Mononuclear cell (primary cell): ENCODE data around the gene KEL. TPM values are rescaled to one million over a fixed set of nuclear protein-coding genes. Genes with fewer than 3 reads are reported as not detected.

Experiments
- H3K27me3 ChIP-seq: 2 replicates; pipeline ENCODE4 v1.6.0; 2011; ENCODE audit warnings: low read length, control low read depth; ENCODE audit not compliant: insufficient read depth
- H3K4me1 ChIP-seq: 2 replicates; pipeline ENCODE4 v1.5.1; 2011; ENCODE audit warnings: mild to moderate bottlenecking, low read length, control low read depth; ENCODE audit not compliant: insufficient read depth
- H3K4me3 ChIP-seq: 2 replicates; pipeline ENCODE4 v1.5.1; 2011; ENCODE audit warnings: mild to moderate bottlenecking, low read length, moderate library complexity
- H3K9me3 ChIP-seq: 2 replicates; pipeline ENCODE4 v1.5.1; 2011; ENCODE audit warnings: low read depth, mild to moderate bottlenecking, control low read depth, low read length
- total RNA-seq: library from RNA; depleted of rRNA; stranded (reverse); fragments of >200 nt; gene quantifications from one replicate; pipeline ENCODE4 v1.2.3, GENCODE V29; 2012

Gene KEL
- total RNA-seq, 1 donor = 0.10 TPM

DNA sequence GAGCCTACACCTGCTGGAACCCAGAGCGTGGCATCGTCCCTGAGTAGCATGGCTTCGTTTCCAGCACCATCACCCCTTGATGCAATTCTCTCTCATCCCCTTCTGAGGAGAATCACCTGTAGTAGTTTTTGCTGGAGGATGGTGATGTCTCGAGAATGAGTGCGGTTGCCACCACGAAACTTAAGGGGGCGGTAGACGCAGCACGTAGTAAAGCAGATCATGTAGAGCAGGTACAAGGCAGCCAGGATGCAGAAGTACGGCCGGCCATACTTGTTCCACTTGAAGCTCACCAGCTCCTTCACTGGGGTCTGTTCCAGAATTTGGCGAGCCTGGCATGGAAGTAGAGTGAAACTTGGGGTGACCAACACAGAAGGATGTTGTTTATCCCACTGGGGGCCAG lies 36.8 kb downstream of the KEL start:
- Histone ChIP-seq H3K27me3 (peaks cover 3% of the 10 kb centered on the region), H3K9me3 (no peaks in the 10 kb centered on the region), H3K4me1 (peaks cover 28% of the 10 kb centered on the region), H3K4me3 (no peak overlapping the region)

DNA sequence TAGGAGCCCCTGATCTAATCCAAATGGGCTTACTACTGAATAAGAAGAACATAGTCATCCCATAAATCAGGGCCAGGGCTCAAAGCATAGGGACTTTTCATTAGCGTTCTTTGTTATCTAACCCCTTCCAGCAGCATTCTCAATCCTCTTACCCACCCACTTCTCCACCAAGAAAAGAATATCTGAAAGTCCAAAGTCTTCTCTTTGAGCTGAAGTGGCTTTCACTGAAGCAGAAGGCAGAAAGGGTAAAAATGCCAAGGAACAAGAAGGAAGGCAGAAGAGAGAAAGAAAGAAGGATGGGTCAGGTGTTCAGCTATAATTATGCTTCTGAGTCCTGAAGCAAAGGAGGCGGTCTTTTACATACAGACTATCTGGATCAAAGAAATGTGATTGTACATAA lies 38.8 kb downstream of the KEL start:
- Histone ChIP-seq H3K4me3 (no peak overlapping the region), H3K4me1 (peaks cover 25% of the 10 kb centered on the region), H3K9me3 (no peaks in the 10 kb centered on the region), H3K27me3 (peaks cover 3% of the 10 kb centered on the region)

DNA sequence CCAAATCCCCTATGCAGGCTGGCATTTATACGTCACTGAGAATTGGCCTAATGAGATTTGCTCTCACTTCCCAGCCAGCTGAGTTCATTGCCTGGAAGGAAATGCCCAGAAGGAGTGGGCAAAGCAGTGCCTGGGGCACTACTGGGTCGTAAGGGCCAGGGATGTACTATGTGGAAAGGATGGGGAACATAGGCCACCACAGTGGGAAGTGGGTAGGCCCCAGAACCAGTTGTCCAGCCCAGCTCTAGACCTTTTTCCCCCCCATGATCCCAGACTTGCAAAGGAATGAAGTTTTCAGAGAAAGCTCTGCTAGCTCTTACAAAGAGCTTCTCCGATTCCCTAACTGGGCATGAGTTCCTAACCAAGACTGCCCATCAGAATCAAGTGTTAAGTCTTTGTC lies 42.5 kb downstream of the KEL start:
- H3K4me1 ChIP-seq = no peaks in the 10 kb centered on the region
- H3K9me3 ChIP-seq = no peaks in the 10 kb centered on the region
- peaks cover 3% of the 10 kb centered on the region for H3K27me3 ChIP-seq
- no peak overlapping the region for H3K4me3 ChIP-seq

DNA sequence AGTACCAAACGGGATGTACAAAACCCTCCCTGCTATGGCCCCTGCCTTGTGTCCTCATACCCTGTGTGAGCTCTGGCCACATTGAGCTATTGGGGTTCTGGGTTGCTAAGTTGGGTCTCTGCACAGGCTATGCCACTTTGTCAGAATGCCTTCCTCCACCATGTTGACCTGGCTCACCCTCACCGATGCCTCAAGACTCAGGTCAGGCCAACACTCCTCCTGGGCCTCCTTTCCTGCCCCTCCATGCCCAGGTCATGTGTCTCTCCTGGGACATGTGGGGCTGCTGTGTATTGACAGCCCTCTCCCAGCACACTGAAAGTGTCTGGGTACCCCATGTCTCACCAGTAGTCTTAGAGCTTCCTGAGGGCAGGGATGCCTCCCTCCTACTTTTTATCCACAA lies 43.3 kb downstream of the KEL start:
- H3K4me3 ChIP-seq = no peak overlapping the region
- H3K27me3 ChIP-seq = peaks cover 3% of the 10 kb centered on the region
- H3K4me1 ChIP-seq = no peaks in the 10 kb centered on the region
- no peaks in the 10 kb centered on the region for H3K9me3 ChIP-seq

DNA sequence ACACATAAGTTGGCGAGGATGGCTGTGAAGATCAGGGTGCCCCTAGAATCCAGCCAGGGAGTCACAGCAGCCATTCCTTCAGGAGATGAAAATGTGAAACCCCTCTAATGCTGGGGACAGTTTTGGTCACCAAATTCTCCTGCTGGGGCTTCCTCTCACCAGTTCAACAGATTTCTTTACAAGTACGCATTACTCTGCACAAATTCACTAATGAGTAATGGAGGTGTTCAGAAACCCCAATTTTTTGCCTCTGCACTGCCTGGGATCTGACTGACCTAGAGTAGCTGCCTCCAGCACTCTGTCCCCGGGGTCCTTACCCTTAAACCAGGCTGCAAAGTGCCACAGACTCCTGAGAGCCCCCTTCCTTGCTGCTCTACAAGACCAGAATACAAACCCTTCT lies 44.7 kb downstream of the KEL start:
- Histone ChIP-seq H3K27me3 (no peaks in the 10 kb centered on the region), H3K4me1 (no peaks in the 10 kb centered on the region), H3K4me3 (no peak overlapping the region), H3K9me3 (no peaks in the 10 kb centered on the region)

DNA sequence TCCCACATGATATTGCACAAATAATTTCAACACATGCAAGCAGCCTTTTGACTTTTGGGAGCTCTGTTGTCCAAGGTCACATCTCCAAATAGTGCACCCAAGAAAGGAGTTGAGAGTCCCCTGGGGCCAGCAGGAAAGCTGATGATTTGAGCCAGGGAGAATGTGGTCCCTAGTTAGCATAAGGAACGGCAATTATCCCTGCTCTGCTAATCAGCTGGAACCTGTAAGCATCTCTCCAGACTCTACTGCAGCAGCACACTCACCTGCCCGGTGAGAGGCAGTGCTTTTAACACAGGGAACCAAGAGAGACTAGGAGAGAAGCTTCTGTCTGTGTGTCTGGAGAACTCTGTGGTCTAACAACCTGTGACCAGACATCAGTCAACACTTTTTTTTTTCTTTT lies 45.7 kb downstream of the KEL start:
- H3K4me3 ChIP-seq = no peak overlapping the region
- H3K4me1 ChIP-seq = no peaks in the 10 kb centered on the region
- no peaks in the 10 kb centered on the region for H3K9me3 ChIP-seq
- no peaks in the 10 kb centered on the region for H3K27me3 ChIP-seq

DNA sequence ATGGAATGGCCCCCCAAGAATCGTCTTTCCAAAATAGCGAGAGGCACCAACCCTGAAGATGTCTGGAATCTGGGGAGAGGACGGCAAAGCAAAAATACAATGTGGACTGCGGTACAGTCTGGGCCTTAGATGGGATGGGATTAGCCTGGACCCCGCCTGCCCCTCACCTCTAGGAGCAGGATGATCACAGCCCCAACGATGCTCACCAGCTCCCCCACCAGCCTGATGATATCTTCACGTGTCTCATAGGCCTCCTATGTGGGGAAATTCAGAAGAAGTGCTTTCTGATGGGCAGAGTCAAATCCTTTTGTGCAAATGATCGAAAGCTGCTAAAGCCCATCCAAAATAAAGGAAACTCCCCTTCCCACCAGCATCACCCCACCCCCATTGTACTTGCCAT lies 46.8 kb downstream of the KEL start:
- Histone ChIP-seq H3K27me3 (no peaks in the 10 kb centered on the region), H3K9me3 (no peaks in the 10 kb centered on the region), H3K4me3 (no peak overlapping the region), H3K4me1 (peaks cover 8% of the 10 kb centered on the region)

DNA sequence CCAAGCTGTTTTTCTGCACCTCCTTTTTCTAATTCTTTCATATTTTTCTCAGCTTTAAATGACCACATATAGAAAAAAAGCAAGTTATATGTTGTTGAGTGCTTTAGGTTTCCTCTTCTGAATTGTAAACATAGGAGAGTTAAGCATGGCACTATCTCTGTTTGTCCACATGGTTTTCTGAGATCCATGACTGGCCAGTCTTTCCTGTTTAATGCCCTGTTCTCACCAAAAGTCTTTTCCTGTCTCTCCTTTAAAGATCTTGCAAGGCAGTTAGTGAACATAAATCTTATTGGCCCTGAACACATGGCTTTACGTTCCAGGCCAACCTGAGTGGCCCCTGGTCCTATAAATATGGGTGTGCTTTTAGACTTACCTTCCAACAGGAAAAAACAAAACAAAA lies 48.0 kb downstream of the KEL start:
- Histone ChIP-seq H3K4me1 (peaks cover 15% of the 10 kb centered on the region), H3K9me3 (no peaks in the 10 kb centered on the region), H3K4me3 (no peak overlapping the region), H3K27me3 (no peaks in the 10 kb centered on the region)

DNA sequence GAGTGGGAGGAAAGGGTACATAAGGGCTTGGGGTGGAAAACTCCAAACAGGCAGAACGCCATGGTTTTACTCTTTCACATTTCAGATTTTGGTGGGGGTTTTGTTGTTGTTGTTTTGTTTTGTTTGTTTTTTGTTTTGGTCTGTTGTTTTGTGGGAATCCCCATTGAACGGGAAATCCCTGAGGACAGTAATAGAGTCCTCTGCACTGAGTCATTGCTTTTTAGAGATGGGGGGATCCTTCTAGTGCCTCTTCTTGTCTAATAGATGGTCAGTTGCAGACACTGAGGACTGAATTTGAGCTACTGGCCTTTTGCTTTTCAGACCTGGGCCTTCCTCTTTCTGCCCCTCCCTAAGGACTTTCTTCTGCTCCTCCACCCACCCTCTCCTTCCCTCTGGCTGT lies 48.6 kb downstream of the KEL start:
- Histone ChIP-seq H3K9me3 (no peaks in the 10 kb centered on the region), H3K4me1 (peaks cover 15% of the 10 kb centered on the region), H3K4me3 (no peak overlapping the region), H3K27me3 (no peaks in the 10 kb centered on the region)

DNA sequence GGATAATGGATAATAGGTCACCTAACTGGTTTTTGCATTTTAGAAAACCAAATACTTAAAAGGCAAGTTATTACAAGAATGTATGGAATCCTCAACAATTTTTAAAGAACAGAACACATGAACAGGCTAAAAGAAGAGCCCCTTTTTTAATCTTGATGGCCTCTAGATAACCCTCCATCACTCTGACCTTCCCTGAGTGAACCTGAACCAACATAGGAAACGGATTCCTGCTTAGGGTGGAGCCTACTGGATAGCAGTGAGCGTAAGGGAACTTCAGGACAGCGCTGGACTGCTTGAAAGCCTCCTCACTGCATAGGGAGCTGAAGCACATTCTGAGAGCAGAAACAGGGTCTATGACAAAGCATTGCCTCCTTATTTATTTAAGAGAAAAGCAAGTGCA lies 49.1 kb downstream of the KEL start:
- peaks cover 15% of the 10 kb centered on the region for H3K4me1 ChIP-seq
- H3K27me3 ChIP-seq = no peaks in the 10 kb centered on the region

DNA sequence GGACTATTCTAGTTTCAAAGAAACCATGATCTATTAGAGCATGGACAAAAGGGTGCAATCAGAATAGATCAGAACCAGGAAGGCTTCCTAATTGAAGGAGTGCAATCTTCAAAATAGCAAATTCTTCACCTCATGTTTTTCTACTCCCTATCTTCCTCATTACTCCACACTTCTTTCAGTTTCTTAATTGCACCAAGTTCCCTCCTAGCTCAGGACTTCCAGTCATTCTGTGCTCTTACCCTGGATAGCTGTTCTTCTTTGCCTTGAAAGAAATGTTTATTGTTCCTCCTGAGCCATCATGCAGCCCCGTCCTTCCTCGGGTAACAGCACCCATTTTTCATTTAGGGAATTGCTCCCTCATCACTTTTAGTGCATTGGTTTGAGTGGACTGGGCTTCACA lies 51.7 kb downstream of the KEL start:
- Histone ChIP-seq H3K4me1 (peaks cover 15% of the 10 kb centered on the region), H3K4me3 (no peak overlapping the region), H3K9me3 (no peaks in the 10 kb centered on the region), H3K27me3 (no peaks in the 10 kb centered on the region)

More for the DNA sequence above, 49.1 kb downstream of the KEL start:
- H3K9me3 ChIP-seq = no peaks in the 10 kb centered on the region
- H3K4me3 ChIP-seq = no peak overlapping the region

DNA sequence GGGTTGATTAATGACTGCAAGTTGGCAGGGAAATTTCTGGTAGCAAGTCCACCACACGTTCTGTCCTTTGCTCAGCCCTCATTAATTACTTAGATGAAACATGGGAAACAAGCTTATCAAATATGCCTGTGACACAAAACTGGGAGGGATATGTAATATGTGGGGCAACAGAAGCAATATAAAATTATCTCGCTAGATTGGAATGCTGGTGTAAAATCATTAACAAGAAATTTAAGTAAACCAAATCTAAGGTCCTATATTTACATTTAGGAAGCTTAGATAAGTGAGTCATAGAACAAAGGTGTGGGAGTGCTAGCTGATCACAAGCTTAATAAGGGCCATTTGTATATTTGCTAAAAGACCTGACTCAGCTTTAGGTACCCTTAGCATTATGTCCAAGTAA lies 52.1 kb downstream of the KEL start:
- Histone ChIP-seq H3K4me3 (no peak overlapping the region), H3K9me3 (no peaks in the 10 kb centered on the region), H3K27me3 (no peaks in the 10 kb centered on the region), H3K4me1 (peaks cover 15% of the 10 kb centered on the region)

DNA sequence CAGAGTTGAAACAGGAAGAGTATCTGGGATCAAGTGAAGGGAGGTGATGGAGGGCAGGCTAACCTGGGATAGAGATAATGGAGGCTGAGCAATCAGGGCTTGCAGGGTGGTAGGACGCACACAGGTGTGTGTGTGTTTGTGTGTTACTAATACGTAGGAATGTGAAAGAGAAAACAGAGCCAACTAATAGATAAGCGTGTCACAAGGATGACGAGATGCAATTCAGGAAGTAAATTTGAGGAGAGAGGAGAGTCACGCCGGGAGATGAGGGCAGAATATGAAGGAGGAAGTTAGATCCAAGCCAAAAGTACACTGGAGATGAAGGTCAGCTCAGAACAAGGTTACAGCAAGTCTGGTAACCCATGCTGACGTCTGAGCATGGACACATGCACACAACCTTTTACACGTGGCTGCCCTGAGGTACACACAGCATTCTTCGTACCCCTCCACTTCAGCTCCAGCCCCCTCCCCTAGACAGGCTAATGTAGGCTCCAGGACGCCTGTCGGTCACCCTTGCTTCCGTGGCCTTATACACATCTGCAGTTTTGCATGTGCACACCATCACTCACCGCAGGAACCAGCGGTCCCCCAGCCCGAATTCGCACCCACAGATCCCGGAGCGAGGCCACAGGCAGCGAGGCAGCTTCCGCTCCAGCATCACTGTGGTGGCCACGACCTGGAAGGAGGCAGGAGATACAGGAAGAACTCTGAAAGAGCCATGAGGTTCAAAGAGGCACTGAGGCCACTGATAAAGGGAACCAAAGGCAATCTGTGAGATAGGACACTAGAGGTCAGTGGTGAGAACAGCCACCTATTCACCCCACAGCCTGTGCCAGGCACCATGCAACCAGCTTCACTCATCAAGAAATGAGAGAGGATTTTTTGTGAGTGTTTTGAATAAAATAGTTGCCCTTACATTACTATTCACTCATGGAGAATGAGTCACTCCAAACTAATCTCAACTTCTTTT lies 53.0 kb downstream of the KEL start:
- peaks cover 7% of the 10 kb centered on the region for H3K9me3 ChIP-seq
- no peak overlapping the region for H3K4me3 ChIP-seq
- H3K27me3 ChIP-seq = no peaks in the 10 kb centered on the region
- peaks cover 15% of the 10 kb centered on the region for H3K4me1 ChIP-seq

DNA sequence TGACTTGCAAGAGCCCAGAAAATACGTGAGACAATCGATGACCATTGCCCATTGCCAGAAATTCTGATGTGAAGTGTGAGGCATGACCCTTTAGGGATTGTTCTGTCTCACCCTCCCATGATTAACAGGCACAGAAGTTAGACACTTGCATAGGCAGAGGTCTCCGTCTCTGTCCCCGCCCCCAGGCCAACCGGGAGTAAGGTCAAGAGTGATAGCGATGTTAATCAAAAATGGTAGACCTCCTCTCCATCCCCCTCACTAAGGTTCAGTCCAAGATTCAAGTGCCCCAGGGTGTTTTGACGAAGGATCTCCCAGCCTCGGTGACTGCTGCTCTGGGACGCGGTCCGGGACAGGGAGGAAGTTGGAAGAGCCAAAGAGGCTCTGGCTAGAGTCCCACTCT lies 53.9 kb downstream of the KEL start:
- H3K4me3 ChIP-seq = no peak overlapping the region

DNA sequence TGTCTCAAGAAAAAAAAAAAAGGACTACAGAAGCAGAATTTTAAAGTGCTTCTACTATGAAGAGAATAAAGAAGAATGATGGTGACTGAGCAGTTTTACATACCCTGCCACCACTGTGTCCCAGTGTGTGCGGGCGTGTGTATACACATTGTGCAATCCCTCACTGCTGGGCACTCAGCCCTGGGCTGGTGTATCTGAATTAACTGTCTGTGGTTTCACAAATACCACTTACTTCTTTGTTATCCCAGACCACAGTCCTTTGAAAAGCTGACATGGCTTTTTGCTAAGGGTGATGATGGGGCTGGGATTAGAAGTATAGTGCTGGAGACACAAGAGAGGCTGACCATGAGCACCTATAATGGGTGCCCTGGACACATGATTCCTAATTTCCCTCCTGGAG lies 55.5 kb downstream of the KEL start:
- no peak overlapping the region for H3K4me3 ChIP-seq
- peaks cover 15% of the 10 kb centered on the region for H3K4me1 ChIP-seq
- no peaks in the 10 kb centered on the region for H3K27me3 ChIP-seq
- peaks cover 7% of the 10 kb centered on the region for H3K9me3 ChIP-seq

More for the DNA sequence above, 53.9 kb downstream of the KEL start:
- Histone ChIP-seq H3K9me3 (peaks cover 7% of the 10 kb centered on the region), H3K4me1 (peaks cover 15% of the 10 kb centered on the region), H3K27me3 (no peaks in the 10 kb centered on the region)

DNA sequence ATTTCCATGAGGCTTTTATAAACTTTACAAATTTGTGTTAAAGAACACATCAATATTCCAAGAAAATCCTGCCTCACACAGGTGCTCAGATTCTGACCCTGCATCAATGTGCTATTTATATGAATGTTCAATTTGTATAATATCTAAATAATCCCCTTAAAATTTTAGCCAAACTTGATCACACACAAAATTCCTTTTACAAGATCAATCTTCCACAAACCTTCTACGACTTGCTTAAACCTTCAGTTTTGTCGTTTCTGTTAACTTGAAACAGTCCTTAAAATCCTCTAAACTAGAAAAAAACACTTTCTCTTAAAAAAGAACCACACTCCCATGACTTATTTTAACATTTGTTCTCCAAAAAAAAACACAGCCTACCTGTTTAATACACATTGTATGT lies 56.4 kb downstream of the KEL start:
- peaks cover 7% of the 10 kb centered on the region for H3K9me3 ChIP-seq

More for the DNA sequence above, 56.4 kb downstream of the KEL start:
- no peak overlapping the region for H3K4me3 ChIP-seq
- no peaks in the 10 kb centered on the region for H3K27me3 ChIP-seq
- peaks cover 12% of the 10 kb centered on the region for H3K4me1 ChIP-seq
